HepG2 (cell line): ENCODE results near the gene GPR61. TPM values are rescaled to one million over a fixed set of nuclear protein-coding genes. Genes with fewer than 3 reads are reported as not detected.
A peak's percentile ranks its signal among the peaks of the same experiment; 100 is the strongest.

Experiments
- ATAC-seq: fragments of 200-7000 bp; cut with Tn5 transposase; 3 replicates; pipeline ENCODE4 v1.9.1; 2020; ENCODE audit warnings: mild to moderate bottlenecking, moderate library complexity
- BruUV-seq: library from RNA; stranded (reverse); fragments of 400-500 nt; replicated peaks from 2 replicates; lab custom pipeline; 2021; lab: Mats Ljungman, UMichigan
- CTCF ChIA-PET: fragments of 300-600 bp; formaldehyde crosslinking; extraction: SDS; loops from one replicate; lab custom pipeline; 2021; ENCODE audit warnings: low total read pairs, inconsistent platforms, low intra/inter-chr PET ratio; lab: Yijun Ruan, JAX
- POLR2A ChIA-PET: fragments of 350-600 bp; sonication (Branson Sonifier 250); formaldehyde crosslinking; loops from one replicate; lab custom pipeline; 2020; ENCODE audit warnings: antibody characterized with exemption, inconsistent platforms; lab: Yijun Ruan, JAX
- DNase-seq: peaks from one replicate; pipeline ENCODE4 v3.0.0-alpha.2; 2015; ENCODE audit warnings: low spot score
- FAIRE-seq: peaks from 3 replicates; lab custom pipeline; 2011; peaks lifted over from hg19 to GRCh38; lab: Jason Lieb, UNC
- H2AFZ ChIP-seq: one replicate; pipeline ENCODE4 v1.6.1; 2011; ENCODE audit warnings: low read length, inconsistent platforms
- H3K27ac ChIP-seq: fragments of 300-600 bp; 3 replicates; pipeline ENCODE4 v1.8.0; 2011; ENCODE audit warnings: mixed run types, mild to moderate bottlenecking, mixed read lengths, low read length, inconsistent platforms; ENCODE audit not compliant: insufficient read depth; ENCODE audit errors: extremely low read length
- H3K27me3 ChIP-seq, 2 experiments: fragments of 200-600 bp in 1 of 2; 2 replicates in 1 of 2; 3 replicates in 1 of 2; pipeline versions ENCODE4 v1.6.0 to v1.8.0; 2011; ENCODE audit warnings: low read length in 2 of 2, mild to moderate bottlenecking in 2 of 2, moderate library complexity in 2 of 2, inconsistent platforms in 1 of 2; ENCODE audit not compliant: insufficient read depth in 2 of 2, control insufficient read depth in 1 of 2
- H3K36me3 ChIP-seq, 2 experiments: fragments of 200-600 bp in 1 of 2; replicated peaks in 1 of 2; 2 replicates in 1 of 2; 3 replicates in 1 of 2; pipeline versions ENCODE4 v1.5.1 to v1.8.0; 2011; ENCODE audit warnings: low read length in 2 of 2, inconsistent platforms in 1 of 2; ENCODE audit not compliant: insufficient read depth in 2 of 2, control insufficient read depth in 1 of 2
- H3K4me1 ChIP-seq: 2 replicates; pipeline ENCODE4 v1.5.1; 2012; ENCODE audit warnings: low read length, inconsistent platforms; ENCODE audit not compliant: insufficient read depth
- H3K4me2 ChIP-seq: 2 replicates; pipeline ENCODE4 v1.6.0; 2011; ENCODE audit warnings: low read depth, low read length, inconsistent platforms
- H3K4me3 ChIP-seq, 3 experiments: fragments of 200-600 bp in 1 of 3; sonication (generic), shearing (Covaris generic) in 1 of 3; replicated peaks in 1 of 3; 2 replicates each; pipeline ENCODE4 v1.5.1; 2011 to 2016; ENCODE audit warnings: low read length in 3 of 3, inconsistent platforms in 2 of 3, low read depth in 2 of 3, mild to moderate bottlenecking in 2 of 3, control low read depth in 1 of 3, mixed read lengths in 1 of 3; ENCODE audit not compliant: insufficient read depth in 1 of 3
- H3K79me2 ChIP-seq: one replicate; pipeline ENCODE4 v1.6.1; 2011; ENCODE audit warnings: low read length, inconsistent platforms; ENCODE audit not compliant: insufficient read depth
- H3K9ac ChIP-seq: 2 replicates; pipeline ENCODE4 v1.6.0; 2011; ENCODE audit warnings: mild to moderate bottlenecking, low read depth, low read length, inconsistent platforms; ENCODE audit not compliant: insufficient read depth
- H3K9me3 ChIP-seq: 2 replicates; pipeline ENCODE4 v1.5.1; 2012; ENCODE audit warnings: mild to moderate bottlenecking, low read length
- H4K20me1 ChIP-seq: 2 replicates; pipeline ENCODE4 v1.6.0; 2011; ENCODE audit warnings: inconsistent platforms, mild to moderate bottlenecking, low read length, moderate library complexity; ENCODE audit not compliant: insufficient read depth
- ARNT2 ChIP-seq: sonication (generic); formaldehyde crosslinking; IDR thresholded peaks from 2 replicates; pipeline ENCODE4 v1.8.0; 2022; ENCODE audit warnings: mild to moderate bottlenecking, low read depth, missing genetic modification reagents, moderate library complexity
- CCDC6 ChIP-seq: sonication (generic); formaldehyde crosslinking; IDR thresholded peaks from 2 replicates; pipeline ENCODE4 v1.8.1; 2022; ENCODE audit warnings: mild to moderate bottlenecking, missing genetic modification reagents, moderate library complexity
- HMGA1 ChIP-seq: sonication (generic); formaldehyde crosslinking; conservative IDR thresholded peaks from 2 replicates; pipeline ENCODE4 v1.4.0; 2020; ENCODE audit warnings: missing genetic modification reagents
- ISL2 ChIP-seq: sonication (generic); formaldehyde crosslinking; IDR thresholded peaks from 2 replicates; pipeline ENCODE4 v1.5.0; 2020; ENCODE audit warnings: missing genetic modification reagents
- PRPF4 ChIP-seq: fragments of 200-400 bp; formaldehyde crosslinking; IDR thresholded peaks from 2 replicates; pipeline ENCODE4 v1.6.1; 2016; ENCODE audit warnings: low read length, low read depth; ENCODE audit not compliant: poor library complexity, severe bottlenecking
- RAD51 ChIP-seq: fragments of 450-650 bp; IDR thresholded peaks from 2 replicates; pipeline ENCODE4 v1.6.1; 2016; ENCODE audit warnings: borderline replicate concordance
- SIN3A ChIP-seq: IDR thresholded peaks from 2 replicates; pipeline ENCODE4 v1.6.1; 2011; ENCODE audit warnings: low read depth, mild to moderate bottlenecking, control low read depth, low read length, borderline replicate concordance
- SIX4 ChIP-seq: sonication (generic); formaldehyde crosslinking; IDR thresholded peaks from 2 replicates; pipeline ENCODE4 v1.4.0; 2020; ENCODE audit warnings: missing genetic modification reagents
- SMARCC2 ChIP-seq: fragments of 450-650 bp; IDR thresholded peaks from 2 replicates; pipeline ENCODE4 v1.6.1; 2017; ENCODE audit warnings: antibody characterized with exemption, mild to moderate bottlenecking
- TCF7L2 ChIP-seq: IDR thresholded peaks from 2 replicates; pipeline ENCODE4 v1.6.1; 2011; ENCODE audit warnings: mild to moderate bottlenecking, low read depth, low read length, moderate library complexity
- ZFY ChIP-seq: sonication (generic); formaldehyde crosslinking; IDR thresholded peaks from 2 replicates; pipeline ENCODE4 v1.4.0; 2020; ENCODE audit warnings: missing genetic modification reagents
- WGBS: methylation state at CpG from one replicate; pipeline ENCODE4 v1.1.6; 2017; ENCODE audit warnings: low lambda C conversion rate; 5-methylcytosine and 5-hydroxymethylcytosine counted together
- in situ Hi-C: cut with HindIII; loops from 2 replicates; pipeline ENCODE4 v1.10.0; 2017; ENCODE audit warnings: low pct_unique_long_range_greater_than_20kb; ENCODE audit not compliant: extremely low pct_ligation_motif_present
- intact Hi-C: fragments of 100-400 bp; cut with micrococcal nuclease; formaldehyde crosslinking; loops from one replicate; pipeline ENCODE4 v1.10.0; 2022; ENCODE audit not compliant: unreplicated experiment
- polyA plus RNA-seq, 8 experiments: library from polyadenylated mRNA; depleted of rRNA in 3 of 8; stranded (reverse) in 7 of 8; unstranded in 1 of 8; fragments of >200 nt; fragmentation: Illumina TruSeq in 4 of 8; extraction: Trizol in 4 of 8; gene quantifications; 2 replicates each; pipeline versions ENCODE4 v1.2.1 to v1.2.3, GENCODE V29; 2011 to 2016; ENCODE audit warnings: low read depth in 4 of 8, missing spikeins in 1 of 8, mixed read lengths in 1 of 8; ENCODE audit not compliant: insufficient read depth in 1 of 8
- total RNA-seq, 5 experiments: library from RNA; depleted of rRNA; stranded (reverse); fragments of >200 nt; fragmentation: Illumina TruSeq; extraction: Trizol; gene quantifications; 2 replicates each; pipeline ENCODE4 v1.2.3, GENCODE V29; 2016; ENCODE audit warnings: low read depth in 1 of 5
- TF ChIP-seq, protein P1 (sequence below): sonication (generic); formaldehyde crosslinking; IDR thresholded peaks from 2 replicates; pipeline ENCODE4 v1.4.0; 2020; ENCODE audit warnings: missing genetic modification reagents
- TF ChIP-seq, protein P2 (sequence below): sonication (generic); formaldehyde crosslinking; IDR thresholded peaks from 2 replicates; pipeline ENCODE4 v1.4.0; 2020; ENCODE audit warnings: missing genetic modification reagents
- TF ChIP-seq, protein P3 (sequence below): sonication (generic); formaldehyde crosslinking; IDR thresholded peaks from 2 replicates; pipeline ENCODE4 v1.5.1; 2020; ENCODE audit warnings: missing genetic modification reagents, mild to moderate bottlenecking, borderline replicate concordance
- TF ChIP-seq, protein P4 (sequence below): sonication (generic); formaldehyde crosslinking; IDR thresholded peaks from 2 replicates; pipeline ENCODE4 v1.5.1; 2020; ENCODE audit warnings: mild to moderate bottlenecking, missing genetic modification reagents, moderate library complexity

The GPR61 gene
- total and polyA plus RNA-seq, 2 of the 13 experiments (the other 11 are each of a cell fraction or from before 2014, with no cell fraction given): not detected

DNA sequence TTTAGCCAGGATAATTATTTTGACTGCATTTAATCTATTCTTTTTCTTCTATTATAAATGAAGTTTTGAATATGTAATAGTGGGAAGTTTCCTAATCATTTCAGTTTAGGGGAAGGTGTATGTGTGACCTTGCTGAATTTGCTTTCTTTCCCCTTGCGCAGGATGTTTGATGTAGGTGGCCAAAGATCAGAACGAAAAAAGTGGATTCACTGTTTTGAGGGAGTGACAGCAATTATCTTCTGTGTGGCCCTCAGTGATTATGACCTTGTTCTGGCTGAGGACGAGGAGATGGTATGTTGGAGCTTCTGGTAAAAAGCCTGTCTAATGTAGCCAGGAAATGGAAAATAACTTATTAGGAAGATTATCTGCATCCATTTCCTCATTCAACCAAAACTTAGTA, 46.4 kb downstream of the GPR61 start (continued):
- no peak for TF ChIP-seq RAD51

DNA sequence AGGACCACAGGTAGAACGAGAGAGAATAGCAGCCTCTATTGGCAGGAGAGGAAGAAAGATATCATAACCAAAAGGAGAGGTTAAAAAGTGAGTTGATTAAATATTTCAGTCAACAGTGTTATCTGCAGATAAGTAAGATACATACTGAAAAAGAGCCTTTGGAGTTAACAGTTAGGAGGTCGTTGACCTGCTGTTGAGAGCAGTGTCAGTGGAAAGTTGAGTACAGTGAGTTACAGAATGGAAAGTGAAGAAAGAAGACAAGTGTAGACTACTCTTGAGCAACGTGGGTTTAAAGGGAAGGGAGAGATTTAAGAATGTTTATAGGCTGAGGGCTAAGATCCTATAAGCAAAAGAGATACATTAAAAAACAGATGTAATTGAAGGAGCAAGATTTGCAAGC, 49.5 kb downstream of the GPR61 start:
- intact Hi-C loops: loop anchor here (5.0 kb wide), 1 partner anchor 42 kb away; the partner anchor contains the start of gene GNAI3
- ATAC-seq: no peak
- no peak for FAIRE-seq
- TF ChIP-seq, protein P1, sequence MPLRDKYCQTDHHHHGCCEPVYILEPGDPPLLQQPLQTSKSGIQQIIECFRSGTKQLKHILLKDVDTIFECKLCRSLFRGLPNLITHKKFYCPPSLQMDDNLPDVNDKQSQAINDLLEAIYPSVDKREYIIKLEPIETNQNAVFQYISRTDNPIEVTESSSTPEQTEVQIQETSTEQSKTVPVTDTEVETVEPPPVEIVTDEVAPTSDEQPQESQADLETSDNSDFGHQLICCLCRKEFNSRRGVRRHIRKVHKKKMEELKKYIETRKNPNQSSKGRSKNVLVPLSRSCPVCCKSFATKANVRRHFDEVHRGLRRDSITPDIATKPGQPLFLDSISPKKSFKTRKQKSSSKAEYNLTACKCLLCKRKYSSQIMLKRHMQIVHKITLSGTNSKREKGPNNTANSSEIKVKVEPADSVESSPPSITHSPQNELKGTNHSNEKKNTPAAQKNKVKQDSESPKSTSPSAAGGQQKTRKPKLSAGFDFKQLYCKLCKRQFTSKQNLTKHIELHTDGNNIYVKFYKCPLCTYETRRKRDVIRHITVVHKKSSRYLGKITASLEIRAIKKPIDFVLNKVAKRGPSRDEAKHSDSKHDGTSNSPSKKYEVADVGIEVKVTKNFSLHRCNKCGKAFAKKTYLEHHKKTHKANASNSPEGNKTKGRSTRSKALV (CRISPR knock-in tag): no peak
- TF ChIP-seq SMARCC2 (no peak), ZFY (CRISPR knock-in tag) (no peak), SIX4 (CRISPR knock-in tag) (no peak), TCF7L2 (no peak), PRPF4 (no peak), CCDC6 (CRISPR knock-in tag) (no peak), ARNT2 (no peak), HMGA1 (no peak), ISL2 (CRISPR knock-in tag) (peak; percentile 81; the same call in 1 of the 2 replicates), SIN3A (no peak)
- TF ChIP-seq, protein P2, sequence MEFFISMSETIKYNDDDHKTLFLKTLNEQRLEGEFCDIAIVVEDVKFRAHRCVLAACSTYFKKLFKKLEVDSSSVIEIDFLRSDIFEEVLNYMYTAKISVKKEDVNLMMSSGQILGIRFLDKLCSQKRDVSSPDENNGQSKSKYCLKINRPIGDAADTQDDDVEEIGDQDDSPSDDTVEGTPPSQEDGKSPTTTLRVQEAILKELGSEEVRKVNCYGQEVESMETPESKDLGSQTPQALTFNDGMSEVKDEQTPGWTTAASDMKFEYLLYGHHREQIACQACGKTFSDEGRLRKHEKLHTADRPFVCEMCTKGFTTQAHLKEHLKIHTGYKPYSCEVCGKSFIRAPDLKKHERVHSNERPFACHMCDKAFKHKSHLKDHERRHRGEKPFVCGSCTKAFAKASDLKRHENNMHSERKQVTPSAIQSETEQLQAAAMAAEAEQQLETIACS (CRISPR knock-in tag): no peak
- TF ChIP-seq, protein P3, sequence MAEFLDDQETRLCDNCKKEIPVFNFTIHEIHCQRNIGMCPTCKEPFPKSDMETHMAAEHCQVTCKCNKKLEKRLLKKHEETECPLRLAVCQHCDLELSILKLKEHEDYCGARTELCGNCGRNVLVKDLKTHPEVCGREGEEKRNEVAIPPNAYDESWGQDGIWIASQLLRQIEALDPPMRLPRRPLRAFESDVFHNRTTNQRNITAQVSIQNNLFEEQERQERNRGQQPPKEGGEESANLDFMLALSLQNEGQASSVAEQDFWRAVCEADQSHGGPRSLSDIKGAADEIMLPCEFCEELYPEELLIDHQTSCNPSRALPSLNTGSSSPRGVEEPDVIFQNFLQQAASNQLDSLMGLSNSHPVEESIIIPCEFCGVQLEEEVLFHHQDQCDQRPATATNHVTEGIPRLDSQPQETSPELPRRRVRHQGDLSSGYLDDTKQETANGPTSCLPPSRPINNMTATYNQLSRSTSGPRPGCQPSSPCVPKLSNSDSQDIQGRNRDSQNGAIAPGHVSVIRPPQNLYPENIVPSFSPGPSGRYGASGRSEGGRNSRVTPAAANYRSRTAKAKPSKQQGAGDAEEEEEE: no peak
- TF ChIP-seq, protein P4, sequence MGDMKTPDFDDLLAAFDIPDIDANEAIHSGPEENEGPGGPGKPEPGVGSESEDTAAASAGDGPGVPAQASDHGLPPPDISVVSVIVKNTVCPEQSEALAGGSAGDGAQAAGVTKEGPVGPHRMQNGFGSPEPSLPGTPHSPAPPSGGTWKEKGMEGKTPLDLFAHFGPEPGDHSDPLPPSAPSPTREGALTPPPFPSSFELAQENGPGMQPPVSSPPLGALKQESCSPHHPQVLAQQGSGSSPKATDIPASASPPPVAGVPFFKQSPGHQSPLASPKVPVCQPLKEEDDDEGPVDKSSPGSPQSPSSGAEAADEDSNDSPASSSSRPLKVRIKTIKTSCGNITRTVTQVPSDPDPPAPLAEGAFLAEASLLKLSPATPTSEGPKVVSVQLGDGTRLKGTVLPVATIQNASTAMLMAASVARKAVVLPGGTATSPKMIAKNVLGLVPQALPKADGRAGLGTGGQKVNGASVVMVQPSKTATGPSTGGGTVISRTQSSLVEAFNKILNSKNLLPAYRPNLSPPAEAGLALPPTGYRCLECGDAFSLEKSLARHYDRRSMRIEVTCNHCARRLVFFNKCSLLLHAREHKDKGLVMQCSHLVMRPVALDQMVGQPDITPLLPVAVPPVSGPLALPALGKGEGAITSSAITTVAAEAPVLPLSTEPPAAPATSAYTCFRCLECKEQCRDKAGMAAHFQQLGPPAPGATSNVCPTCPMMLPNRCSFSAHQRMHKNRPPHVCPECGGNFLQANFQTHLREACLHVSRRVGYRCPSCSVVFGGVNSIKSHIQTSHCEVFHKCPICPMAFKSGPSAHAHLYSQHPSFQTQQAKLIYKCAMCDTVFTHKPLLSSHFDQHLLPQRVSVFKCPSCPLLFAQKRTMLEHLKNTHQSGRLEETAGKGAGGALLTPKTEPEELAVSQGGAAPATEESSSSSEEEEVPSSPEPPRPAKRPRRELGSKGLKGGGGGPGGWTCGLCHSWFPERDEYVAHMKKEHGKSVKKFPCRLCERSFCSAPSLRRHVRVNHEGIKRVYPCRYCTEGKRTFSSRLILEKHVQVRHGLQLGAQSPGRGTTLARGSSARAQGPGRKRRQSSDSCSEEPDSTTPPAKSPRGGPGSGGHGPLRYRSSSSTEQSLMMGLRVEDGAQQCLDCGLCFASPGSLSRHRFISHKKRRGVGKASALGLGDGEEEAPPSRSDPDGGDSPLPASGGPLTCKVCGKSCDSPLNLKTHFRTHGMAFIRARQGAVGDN (CRISPR knock-in tag): no peak

More for the DNA sequence above, 49.5 kb downstream of the GPR61 start:
- no peak overlapping the region for H3K4me3 ChIP-seq
- in situ Hi-C loops: no loop called here
- ChIA-PET CTCF (no interaction called here), POLR2A (no interaction called here)
- 60% methylated on average over 3 of the region's 3 CpGs for WGBS
- no peak overlapping the region for H3K27ac ChIP-seq
- no peaks in the 10 kb centered on the region for H3K79me2 ChIP-seq
- no peak overlapping the region for H3K4me2 ChIP-seq
- no peaks in the 10 kb centered on the region; a peak in 1 of 5 replicates for H3K27me3 ChIP-seq
- no peak for DNase-seq
- no TSS peak for BruUV-seq
- no peak overlapping the region for H2AFZ ChIP-seq
- H3K4me1 ChIP-seq: peaks cover 46% of the 10 kb centered on the region
- peaks cover 18 to 43% of the 10 kb centered on the region in 2 experiments for H3K36me3 ChIP-seq
- no peaks in the 10 kb centered on the region for H4K20me1 ChIP-seq
- H3K9me3 ChIP-seq: no peaks in the 10 kb centered on the region
- H3K9ac ChIP-seq: no peak overlapping the region
